K562 (cell line): ENCODE results near the gene PGPEP1. TPM values are rescaled to one million over a fixed set of nuclear protein-coding genes. Genes with fewer than 3 reads are reported as not detected.

Experiments
- HBP1 ChIP-seq: fragments of 450-650 bp; formaldehyde crosslinking; IDR thresholded peaks from 2 replicates; pipeline ENCODE4 v1.4.0; 2022; ENCODE audit warnings: missing genetic modification characterization
- MAZ ChIP-seq, 2 experiments: fragments of 450-650 bp in 1 of 2; sonication (generic) in 1 of 2; formaldehyde crosslinking; IDR thresholded peaks in 1 of 2; conservative IDR thresholded peaks in 1 of 2; 2 replicates each; pipeline versions ENCODE4 v1.4.0 to v1.5.0; 2020; ENCODE audit warnings: mild to moderate bottlenecking in 1 of 2, missing genetic modification reagents in 1 of 2
- TBP ChIP-seq: optimal IDR thresholded peaks from 2 replicates; pipeline ENCODE3; 2011; ENCODE audit warnings: low read depth, low read length, improper control_type of control experiment
- TOE1 ChIP-seq, 2 experiments: fragments of 450-650 bp in 1 of 2; sonication (generic) in 1 of 2; formaldehyde crosslinking in 1 of 2; IDR thresholded peaks; 2 replicates each; pipeline versions ENCODE4 v1.7.1 to v1.8.0; 2016 to 2022; ENCODE audit warnings: borderline replicate concordance in 2 of 2, mild to moderate bottlenecking in 2 of 2, antibody characterized with exemption in 1 of 2, inconsistent platforms in 1 of 2, low read depth in 1 of 2, missing genetic modification reagents in 1 of 2, moderate library complexity in 1 of 2
- ZBTB8A ChIP-seq: fragments of 450-650 bp; IDR thresholded peaks from 2 replicates; pipeline ENCODE4 v1.6.1; 2018; ENCODE audit warnings: mild to moderate bottlenecking, moderate library complexity; ENCODE audit not compliant: partially characterized antibody
- ZNF133 ChIP-seq: fragments of 250-450 bp; sonication (Bioruptor Pico); IDR thresholded peaks from 2 replicates; pipeline ENCODE4 v1.4.0; 2020; ENCODE audit warnings: mild to moderate bottlenecking
- ZNF431 ChIP-seq: sonication (generic); formaldehyde crosslinking; IDR thresholded peaks from 2 replicates; pipeline ENCODE4 v1.8.0; 2022; ENCODE audit warnings: mild to moderate bottlenecking, missing genetic modification reagents
- ZNF551 ChIP-seq: fragments of 250-450 bp; sonication (Bioruptor Pico); IDR thresholded peaks from 2 replicates; pipeline ENCODE4 v1.5.0; 2021; ENCODE audit warnings: mild to moderate bottlenecking, moderate library complexity
- ZNF639 ChIP-seq, 2 experiments: fragments of 200-800 bp in 1 of 2; sonication (Bioruptor generic) in 1 of 2; sonication (generic) in 1 of 2; formaldehyde crosslinking in 1 of 2; IDR thresholded peaks in 1 of 2; conservative IDR thresholded peaks in 1 of 2; 2 replicates each; pipeline versions ENCODE4 v1.5.0 to v1.6.1; 2016 to 2020; ENCODE audit warnings: missing compliant biosample characterization in 1 of 2, missing genetic modification characterization in 1 of 2, missing genetic modification reagents in 1 of 2
- polyA plus RNA-seq, 8 experiments: library from polyadenylated mRNA; depleted of rRNA in 4 of 8; stranded (reverse) in 5 of 8; unstranded in 3 of 8; fragments of >200 nt; fragmentation: Nextera tagmentation in 2 of 8; fragmentation: Illumina TruSeq in 1 of 8; extraction: Ambion mirVana in 2 of 8; extraction: Trizol in 1 of 8; gene quantifications; 2 replicates each; pipeline versions ENCODE4 v1.2.1 to v1.2.3, GENCODE V29; 2011 to 2014; ENCODE audit warnings: inconsistent platforms in 1 of 8, missing spikeins in 1 of 8
- total RNA-seq, 7 experiments: library from RNA; depleted of rRNA in 6 of 7; stranded (reverse); fragments of >200 nt in 6 of 7; fragmentation: Illumina TruSeq in 2 of 7; extraction: Trizol in 2 of 7; gene quantifications; 2 replicates each; pipeline versions ENCODE4 v1.2.1 to v1.2.3, GENCODE V29; 2011 to 2021; ENCODE audit warnings: low replicate concordance in 1 of 7

PGPEP1 gene
- total and polyA plus RNA-seq, 9 of the 15 experiments (the other 6 are each of a cell fraction or from before 2014, with no cell fraction given) = 10.0 to 69.6 (median 33.5) TPM

GRCh38 chr19:18386543-18387271 lies 46.3 kb downstream of the PGPEP1 start (continued):
- no peak for TF ChIP-seq TOE1 (IDR thresholded peaks at IDR 0.05; ENCODE audit: borderline replicate concordance)
- no peak for TF ChIP-seq TOE1 (CRISPR knock-in tag; IDR thresholded peaks at IDR 0.05; ENCODE audit: borderline replicate concordance, low read depth)
- no peak for TF ChIP-seq TBP
- 0 out of 2 replicates have a peak, but pooled peaks have one; percentile 48 for TF ChIP-seq ZNF431
- no peak for TF ChIP-seq HBP1 (CRISPR knock-in tag)
- no peak for TF ChIP-seq ZBTB8A
- TF ChIP-seq ZNF639 (CRISPR knock-in tag; conservative IDR thresholded peaks at IDR 0.05 in 1 of 2, IDR thresholded peaks at IDR 0.05 in 1 of 2) = peak in 1 of 2 experiments; percentile 82; a peak in 1 of 4 replicates
- TF ChIP-seq ZNF551 = no peak
- TF ChIP-seq ZNF133 (CRISPR knock-in tag) = no peak
- TF ChIP-seq MAZ (CRISPR knock-in tag; conservative IDR thresholded peaks at IDR 0.05 in 1 of 2, IDR thresholded peaks at IDR 0.05 in 1 of 2) = no peak; a peak in 3 of 4 replicates
- TF ChIP-seq, all 486 proteins: peak for 67
